ENCODE data around the gene SVIL. TPM values are rescaled to one million over a fixed set of nuclear protein-coding genes. Genes with fewer than 3 reads are reported as not detected.

SVIL gene
- total RNA-seq (2012; rRNA removed), result 50.7 and 58.3 TPM in 2 replicates

GRCh38 chr10:29634764-29635625 is at the start of gene SVIL:
TSS of gene SVIL (minus strand) at chr10:29634971. CDS start at chr10:29555058, 79,913 bp downstream.
- H3K4me2 ChIP-seq (ENCODE audit: low read length), result peak within 1 kb of the TSS; percentile 70
- H3K9me3 ChIP-seq (replicated peaks; ENCODE audit: low read length), result no peaks in the 10 kb centered on the region
- H3K4me1 ChIP-seq (ENCODE audit: control insufficient read depth, insufficient read depth, low read length), result peaks cover 50% of the 10 kb centered on the region
- H3K36me3 ChIP-seq (ENCODE audit: insufficient read depth, low read length), result no peaks in the 10 kb centered on the region
- H3K4me3 ChIP-seq (ENCODE audit: low read length), result peak within 1 kb of the TSS; percentile 53
- no peaks in the 10 kb centered on the region for H3K27me3 ChIP-seq (ENCODE audit: control insufficient read depth, insufficient read depth, low read length)
- peak within 1 kb of the TSS; percentile 74 for H3K9ac ChIP-seq (ENCODE audit: low read depth, low read length)

- Histone ChIP-seq H3K4me2 (ENCODE audit: low read length) (no peak overlapping the region), H3K4me3 (ENCODE audit: low read length) (no peak overlapping the region), H3K36me3 (ENCODE audit: insufficient read depth, low read length) (no peaks in the 10 kb centered on the region), H3K27me3 (ENCODE audit: control insufficient read depth, insufficient read depth, low read length) (no peaks in the 10 kb centered on the region), H3K9me3 (replicated peaks; ENCODE audit: low read length) (no peaks in the 10 kb centered on the region), H3K4me1 (ENCODE audit: control insufficient read depth, insufficient read depth, low read length) (no peaks in the 10 kb centered on the region), H3K9ac (ENCODE audit: low read depth, low read length) (no peak overlapping the region)
Measured at GRCh38 chr10:29681676-29682448, 47.1 kb upstream of the SVIL start.

GRCh38 chr10:29680091-29680490 is 45.3 kb upstream of the SVIL start:
- Histone ChIP-seq H3K9me3 (replicated peaks; ENCODE audit: low read length) (no peaks in the 10 kb centered on the region), H3K4me2 (ENCODE audit: low read length) (no peak overlapping the region), H3K36me3 (ENCODE audit: insufficient read depth, low read length) (peaks cover 2% of the 10 kb centered on the region), H3K9ac (ENCODE audit: low read depth, low read length) (no peak overlapping the region), H3K4me3 (ENCODE audit: low read length) (no peak overlapping the region), H3K27me3 (ENCODE audit: control insufficient read depth, insufficient read depth, low read length) (no peaks in the 10 kb centered on the region), H3K4me1 (ENCODE audit: control insufficient read depth, insufficient read depth, low read length) (no peaks in the 10 kb centered on the region)

- Histone ChIP-seq H3K36me3 (ENCODE audit: insufficient read depth, low read length) (peaks cover 2% of the 10 kb centered on the region), H3K27me3 (ENCODE audit: control insufficient read depth, insufficient read depth, low read length) (no peaks in the 10 kb centered on the region), H3K9ac (ENCODE audit: low read depth, low read length) (no peak overlapping the region), H3K4me2 (ENCODE audit: low read length) (no peak overlapping the region), H3K9me3 (replicated peaks; ENCODE audit: low read length) (peaks cover 6% of the 10 kb centered on the region), H3K4me3 (ENCODE audit: low read length) (no peak overlapping the region), H3K4me1 (ENCODE audit: control insufficient read depth, insufficient read depth, low read length) (no peaks in the 10 kb centered on the region)
Measured at GRCh38 chr10:29676732-29677131, 42.0 kb upstream of the SVIL start.

- no peak overlapping the region for H3K4me2 ChIP-seq (ENCODE audit: low read length)
- no peak overlapping the region for H3K4me3 ChIP-seq (ENCODE audit: low read length)
- peaks cover 2% of the 10 kb centered on the region for H3K36me3 ChIP-seq (ENCODE audit: insufficient read depth, low read length)
- H3K9me3 ChIP-seq (replicated peaks; ENCODE audit: low read length), result peaks cover 6% of the 10 kb centered on the region
- no peak overlapping the region for H3K9ac ChIP-seq (ENCODE audit: low read depth, low read length)
- no peaks in the 10 kb centered on the region for H3K4me1 ChIP-seq (ENCODE audit: control insufficient read depth, insufficient read depth, low read length)
- H3K27me3 ChIP-seq (ENCODE audit: control insufficient read depth, insufficient read depth, low read length), result no peaks in the 10 kb centered on the region
Measured at GRCh38 chr10:29675984-29676383, 41.2 kb upstream of the SVIL start.

- Histone ChIP-seq H3K9me3 (replicated peaks; ENCODE audit: low read length) (peaks cover 6% of the 10 kb centered on the region), H3K4me1 (ENCODE audit: control insufficient read depth, insufficient read depth, low read length) (peaks cover 16% of the 10 kb centered on the region), H3K9ac (ENCODE audit: low read depth, low read length) (no peak overlapping the region), H3K27me3 (ENCODE audit: control insufficient read depth, insufficient read depth, low read length) (no peaks in the 10 kb centered on the region), H3K4me3 (ENCODE audit: low read length) (no peak overlapping the region), H3K36me3 (ENCODE audit: insufficient read depth, low read length) (peaks cover 2% of the 10 kb centered on the region), H3K4me2 (ENCODE audit: low read length) (no peak overlapping the region)
Measured at GRCh38 chr10:29671968-29672367, 37.2 kb upstream of the SVIL start.

- H3K4me1 ChIP-seq (ENCODE audit: control insufficient read depth, insufficient read depth, low read length), result peaks cover 16% of the 10 kb centered on the region
- H3K36me3 ChIP-seq (ENCODE audit: insufficient read depth, low read length), result no peaks in the 10 kb centered on the region
- no peak overlapping the region for H3K9ac ChIP-seq (ENCODE audit: low read depth, low read length)
- no peak overlapping the region for H3K4me3 ChIP-seq (ENCODE audit: low read length)
- no peaks in the 10 kb centered on the region for H3K27me3 ChIP-seq (ENCODE audit: control insufficient read depth, insufficient read depth, low read length)
- H3K4me2 ChIP-seq (ENCODE audit: low read length), result no peak overlapping the region
- peaks cover 6% of the 10 kb centered on the region for H3K9me3 ChIP-seq (replicated peaks; ENCODE audit: low read length)
Measured at GRCh38 chr10:29671228-29671780, 36.5 kb upstream of the SVIL start.

- Histone ChIP-seq H3K36me3 (ENCODE audit: insufficient read depth, low read length) (no peaks in the 10 kb centered on the region), H3K9me3 (replicated peaks; ENCODE audit: low read length) (peaks cover 6% of the 10 kb centered on the region), H3K27me3 (ENCODE audit: control insufficient read depth, insufficient read depth, low read length) (no peaks in the 10 kb centered on the region), H3K9ac (ENCODE audit: low read depth, low read length) (no peak overlapping the region), H3K4me1 (ENCODE audit: control insufficient read depth, insufficient read depth, low read length) (peaks cover 16% of the 10 kb centered on the region), H3K4me3 (ENCODE audit: low read length) (no peak overlapping the region), H3K4me2 (ENCODE audit: low read length) (no peak overlapping the region)
Measured at GRCh38 chr10:29670761-29671160, 36.0 kb upstream of the SVIL start.

GRCh38 chr10:29669149-29669548 is 34.4 kb upstream of the SVIL start:
- no peaks in the 10 kb centered on the region for H3K36me3 ChIP-seq (ENCODE audit: insufficient read depth, low read length)
- H3K27me3 ChIP-seq (ENCODE audit: control insufficient read depth, insufficient read depth, low read length), result no peaks in the 10 kb centered on the region
- H3K4me2 ChIP-seq (ENCODE audit: low read length), result no peak overlapping the region
- no peak overlapping the region for H3K9ac ChIP-seq (ENCODE audit: low read depth, low read length)
- peaks cover 16% of the 10 kb centered on the region for H3K4me1 ChIP-seq (ENCODE audit: control insufficient read depth, insufficient read depth, low read length)
- peaks cover 6% of the 10 kb centered on the region for H3K9me3 ChIP-seq (replicated peaks; ENCODE audit: low read length)
- no peak overlapping the region for H3K4me3 ChIP-seq (ENCODE audit: low read length)

- Histone ChIP-seq H3K4me3 (ENCODE audit: low read length) (no peak overlapping the region), H3K9ac (ENCODE audit: low read depth, low read length) (no peak overlapping the region), H3K4me2 (ENCODE audit: low read length) (no peak overlapping the region), H3K9me3 (replicated peaks; ENCODE audit: low read length) (peaks cover 3% of the 10 kb centered on the region), H3K27me3 (ENCODE audit: control insufficient read depth, insufficient read depth, low read length) (no peaks in the 10 kb centered on the region), H3K36me3 (ENCODE audit: insufficient read depth, low read length) (no peaks in the 10 kb centered on the region), H3K4me1 (ENCODE audit: control insufficient read depth, insufficient read depth, low read length) (peaks cover 16% of the 10 kb centered on the region)
Measured at GRCh38 chr10:29668628-29669027, 33.9 kb upstream of the SVIL start.

GRCh38 chr10:29667191-29667590 is 32.4 kb upstream of the SVIL start:
- Histone ChIP-seq H3K36me3 (ENCODE audit: insufficient read depth, low read length) (no peaks in the 10 kb centered on the region), H3K9ac (ENCODE audit: low read depth, low read length) (no peak overlapping the region), H3K27me3 (ENCODE audit: control insufficient read depth, insufficient read depth, low read length) (peaks cover under 1% of the 10 kb centered on the region), H3K9me3 (replicated peaks; ENCODE audit: low read length) (no peaks in the 10 kb centered on the region), H3K4me3 (ENCODE audit: low read length) (no peak overlapping the region), H3K4me1 (ENCODE audit: control insufficient read depth, insufficient read depth, low read length) (peaks cover 16% of the 10 kb centered on the region), H3K4me2 (ENCODE audit: low read length) (no peak overlapping the region)
